AG09309 (cell line): ENCODE measurements around the gene ITGA7.

Source experiments
- DNase-seq: peaks from one replicate; pipeline ENCODE4 v3.0.0-alpha.2; 2010; ENCODE audit warnings: low read depth
- H3K4me3 ChIP-seq: 2 replicates; pipeline ENCODE4 v1.5.1; 2011; ENCODE audit warnings: mild to moderate bottlenecking, low read depth, low read length, moderate library complexity; ENCODE audit not compliant: control insufficient read depth
- CTCF ChIP-seq: IDR thresholded peaks from 2 replicates; pipeline ENCODE4 v1.5.1; 2011; ENCODE audit warnings: mild to moderate bottlenecking, low read depth, low read length, inconsistent platforms; ENCODE audit not compliant: insufficient read depth, control insufficient read depth; ENCODE audit errors: missing control alignments

The ITGA7 gene

GRCh38 chr12:55706568-55707218, 1.0 kb downstream of the ITGA7 start:
- no peak for DNase-seq
- no peak overlapping the region for H3K4me3 ChIP-seq
- TF ChIP-seq CTCF = no peak

GRCh38 chr12:55705782-55706402, 1.8 kb downstream of the ITGA7 start:
- H3K4me3 ChIP-seq = no peak overlapping the region

GRCh38 chr12:55704824-55705718, 2.6 kb downstream of the ITGA7 start:
- no peak for TF ChIP-seq CTCF
- H3K4me3 ChIP-seq = no peak overlapping the region
- DNase-seq = no peak

More at GRCh38 chr12:55705782-55706402, 1.8 kb downstream of the ITGA7 start:
- DNase-seq = no peak
- peak; percentile 36 for TF ChIP-seq CTCF

GRCh38 chr12:55703901-55704761, 3.6 kb downstream of the ITGA7 start:
- H3K4me3 ChIP-seq = no peak overlapping the region
- TF ChIP-seq CTCF = no peak
- no peak for DNase-seq

GRCh38 chr12:55703288-55703687, 4.4 kb downstream of the ITGA7 start:
- no peak overlapping the region for H3K4me3 ChIP-seq
- TF ChIP-seq CTCF = no peak
- no peak for DNase-seq

- no peak overlapping the region for H3K4me3 ChIP-seq
- TF ChIP-seq CTCF = no peak
- no peak for DNase-seq
Observed at GRCh38 chr12:55702861-55703260, 4.8 kb downstream of the ITGA7 start.
